Tibial nerve (tissue), 4 donors: ENCODE measurements around the gene MYOZ3. TPM values are rescaled to one million over a fixed set of nuclear protein-coding genes. Genes with fewer than 3 reads are reported as not detected.

Experiments used
- DNase-seq, 2 donors: peaks; one replicate each; pipeline ENCODE4 v3.0.0-alpha.2; 2019; ENCODE audit warnings: low spot score in 2 of 2
- H3K27ac ChIP-seq, 4 donors: fragments of 200-600 bp; sonication (generic) in 3 of 4; one replicate each; pipeline ENCODE4 v1.5.1; 2017 to 2019; ENCODE audit warnings: mild to moderate bottlenecking in 1 of 4
- H3K27me3 ChIP-seq, 2 donors: fragments of 200-600 bp; sonication (generic) in 1 of 2; one replicate each; pipeline versions ENCODE4 v1.5.1 to v1.6.0; 2017 to 2019
- H3K36me3 ChIP-seq, 3 donors: fragments of 200-600 bp; sonication (generic); one replicate each; pipeline ENCODE4 v1.5.1; 2018 to 2019
- H3K4me1 ChIP-seq, 4 donors: fragments of 200-600 bp; sonication (generic) in 3 of 4; one replicate each; pipeline ENCODE4 v1.5.1; 2017 to 2019
- H3K4me3 ChIP-seq, 4 donors: fragments of 200-600 bp; sonication (generic) in 3 of 4; one replicate each; pipeline ENCODE4 v1.5.1; 2017 to 2019; ENCODE audit warnings: mild to moderate bottlenecking in 1 of 4, moderate library complexity in 1 of 4
- H3K9me3 ChIP-seq, 4 donors: fragments of 200-600 bp; sonication (generic) in 3 of 4; one replicate each; pipeline ENCODE4 v1.5.1; 2017 to 2019
- EP300 ChIP-seq, 2 donors: sonication (generic); formaldehyde crosslinking; IDR thresholded peaks; one replicate each; pipeline ENCODE4 v1.6.1; 2017; ENCODE audit warnings: antibody characterized with exemption in 2 of 2, mild to moderate bottlenecking in 1 of 2
- POLR2A ChIP-seq, 2 donors: fragments of 450-650 bp; IDR thresholded peaks; one replicate each; pipeline ENCODE4 v1.6.1; 2017; ENCODE audit warnings: antibody characterized with exemption in 2 of 2, mild to moderate bottlenecking in 2 of 2, moderate library complexity in 2 of 2
- WGBS, 2 donors: methylation state at CpG; one replicate each; pipeline ENCODE4 v1.1.5; 2018; 5-methylcytosine and 5-hydroxymethylcytosine counted together
- total RNA-seq, 4 donors: library from RNA; depleted of rRNA; stranded (reverse); fragments of >200 nt; gene quantifications; one replicate each; pipeline ENCODE4 v1.1.0, GENCODE V29; 2016
- TF ChIP-seq, protein P1 (sequence below), 5 experiments: fragments of 200-600 bp in 3 of 5; fragments of 450-650 bp in 2 of 5; sonication (generic) in 3 of 5; IDR thresholded peaks; one replicate each; pipeline ENCODE4 v1.5.1; 2016 to 2019; ENCODE audit warnings: antibody characterized with exemption in 5 of 5, mild to moderate bottlenecking in 3 of 5, moderate library complexity in 2 of 5

Gene MYOZ3
- total RNA-seq, 4 donors from 2014 or later = 0.30 to 9.0 (median 4.6) TPM

DNA sequence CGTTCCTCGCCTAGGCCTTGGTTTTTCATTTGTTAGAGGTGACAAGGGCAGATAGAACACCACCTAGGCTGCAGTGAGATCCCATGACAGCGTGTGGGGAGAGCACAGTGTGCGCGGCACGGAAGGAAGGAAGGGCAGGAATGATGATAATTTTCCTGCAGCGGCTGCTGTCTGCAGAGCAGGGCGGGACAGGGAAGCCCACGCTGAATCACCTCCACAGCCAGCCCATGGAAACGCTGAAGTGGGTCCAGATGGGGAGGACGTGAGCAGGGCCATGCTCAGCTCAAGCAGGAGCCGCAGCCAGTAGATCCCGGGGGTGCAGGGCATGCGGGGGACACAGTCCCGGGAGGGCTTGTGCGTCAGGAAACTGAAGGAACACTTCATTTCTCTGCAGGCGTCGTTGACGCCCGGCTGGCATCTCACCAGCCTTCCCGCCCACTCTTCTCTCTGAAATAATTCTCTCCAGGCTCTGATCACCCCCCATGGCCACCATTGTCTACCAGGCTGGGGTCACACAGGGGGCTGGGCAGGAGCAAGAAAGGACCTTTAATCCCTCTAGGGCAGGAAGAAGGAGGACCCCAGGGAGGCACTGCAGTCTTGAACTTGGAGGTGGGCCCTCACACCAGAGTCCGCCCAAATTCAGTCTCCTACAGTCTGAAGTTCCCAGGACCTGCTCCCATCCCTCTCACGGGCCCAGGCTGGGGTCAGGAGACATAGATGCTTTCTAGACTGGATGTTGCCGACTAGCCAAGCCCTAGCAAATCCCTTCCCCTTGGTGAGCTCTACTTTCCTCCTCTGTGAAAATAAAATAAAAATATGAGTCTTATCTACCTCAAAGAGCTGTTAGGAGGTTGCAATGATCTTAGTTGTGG lies 41.5 kb upstream of the MYOZ3 start:
- Histone ChIP-seq H3K27ac (peak overlapping the region; percentile 17 to 77 (median 63)), H3K36me3 (no peaks in the 10 kb centered on the region), H3K9me3 (no peaks in the 10 kb centered on the region), H3K27me3 (no peaks in the 10 kb centered on the region), H3K4me1 (peaks cover 0 to 87% (median 56%) of the 10 kb centered on the region in 4 donors), H3K4me3 (no peak overlapping the region)
- 28 to 30% methylated on average over 22 to 24 of the region's 24 CpGs for WGBS, 2 donors
- no peak for DNase-seq
- TF ChIP-seq, protein P1, sequence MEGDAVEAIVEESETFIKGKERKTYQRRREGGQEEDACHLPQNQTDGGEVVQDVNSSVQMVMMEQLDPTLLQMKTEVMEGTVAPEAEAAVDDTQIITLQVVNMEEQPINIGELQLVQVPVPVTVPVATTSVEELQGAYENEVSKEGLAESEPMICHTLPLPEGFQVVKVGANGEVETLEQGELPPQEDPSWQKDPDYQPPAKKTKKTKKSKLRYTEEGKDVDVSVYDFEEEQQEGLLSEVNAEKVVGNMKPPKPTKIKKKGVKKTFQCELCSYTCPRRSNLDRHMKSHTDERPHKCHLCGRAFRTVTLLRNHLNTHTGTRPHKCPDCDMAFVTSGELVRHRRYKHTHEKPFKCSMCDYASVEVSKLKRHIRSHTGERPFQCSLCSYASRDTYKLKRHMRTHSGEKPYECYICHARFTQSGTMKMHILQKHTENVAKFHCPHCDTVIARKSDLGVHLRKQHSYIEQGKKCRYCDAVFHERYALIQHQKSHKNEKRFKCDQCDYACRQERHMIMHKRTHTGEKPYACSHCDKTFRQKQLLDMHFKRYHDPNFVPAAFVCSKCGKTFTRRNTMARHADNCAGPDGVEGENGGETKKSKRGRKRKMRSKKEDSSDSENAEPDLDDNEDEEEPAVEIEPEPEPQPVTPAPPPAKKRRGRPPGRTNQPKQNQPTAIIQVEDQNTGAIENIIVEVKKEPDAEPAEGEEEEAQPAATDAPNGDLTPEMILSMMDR (IDR thresholded peaks at IDR 0.05) = no peak
- peak in 1 of 2 donors; percentile 61 for TF ChIP-seq EP300 (IDR thresholded peaks at IDR 0.05)

- no peaks in the 10 kb centered on the region for H3K9me3 ChIP-seq
- H3K36me3 ChIP-seq = no peaks in the 10 kb centered on the region
- TF ChIP-seq POLR2A (IDR thresholded peaks at IDR 0.05) (no peak), EP300 (IDR thresholded peaks at IDR 0.05) (no peak)
- TF ChIP-seq, protein P1 (IDR thresholded peaks at IDR 0.05) = no peak
- no peaks in the 10 kb centered on the region for H3K27me3 ChIP-seq
- H3K27ac ChIP-seq = peak overlapping the region in 2 of 4 donors; percentile 23 to 96
- peaks cover 0 to 81% (median 43%) of the 10 kb centered on the region in 4 donors for H3K4me1 ChIP-seq
- 71 to 82% methylated on average over 5 of the region's 5 CpGs for WGBS, 2 donors
- no peak for DNase-seq
- H3K4me3 ChIP-seq = no peak overlapping the region
These were observed 39.8 kb upstream of the MYOZ3 start for GRCh38 chr5:150621301-150621700.

DNA sequence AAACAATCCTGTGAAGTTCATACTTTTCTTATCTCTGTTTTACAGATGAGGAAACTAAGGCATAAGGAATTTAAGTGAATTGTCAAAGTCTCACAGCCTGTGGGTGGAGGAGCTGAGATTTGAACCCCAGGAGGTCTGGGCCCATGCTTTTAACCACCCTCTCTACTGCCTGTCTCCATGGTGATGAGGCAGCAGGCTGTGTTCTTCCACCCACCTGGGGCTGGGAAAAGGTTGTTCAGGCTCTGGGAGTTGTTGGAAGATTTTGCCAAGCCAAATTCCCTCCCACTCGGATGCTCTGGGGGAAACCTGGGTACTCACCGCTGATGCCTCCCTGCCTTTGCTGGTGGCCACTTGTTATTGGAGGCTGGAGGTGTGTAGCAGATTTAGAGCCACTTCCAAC lies 38.9 kb upstream of the MYOZ3 start:
- no peak for DNase-seq
- no peaks in the 10 kb centered on the region for H3K9me3 ChIP-seq
- peaks cover 0 to 81% (median 48%) of the 10 kb centered on the region in 4 donors for H3K4me1 ChIP-seq
- 69 to 71% methylated on average over 2 of the region's 2 CpGs for WGBS, 2 donors
- H3K27ac ChIP-seq = peak overlapping the region in 2 of 4 donors; percentile 28 to 96
- H3K27me3 ChIP-seq = no peaks in the 10 kb centered on the region
- no peak overlapping the region for H3K4me3 ChIP-seq
- H3K36me3 ChIP-seq = no peaks in the 10 kb centered on the region
- TF ChIP-seq EP300 (IDR thresholded peaks at IDR 0.05) (no peak), POLR2A (IDR thresholded peaks at IDR 0.05) (no peak)
- TF ChIP-seq, protein P1 (IDR thresholded peaks at IDR 0.05) = no peak

GRCh38 chr5:150623152-150623877 lies 37.7 kb upstream of the MYOZ3 start:
- no peak for DNase-seq
- Histone ChIP-seq H3K4me3 (no peak overlapping the region), H3K36me3 (no peaks in the 10 kb centered on the region), H3K9me3 (no peaks in the 10 kb centered on the region), H3K27ac (peak overlapping the region; percentile 62 to 96 (median 86)), H3K4me1 (peaks cover 0 to 81% (median 53%) of the 10 kb centered on the region in 4 donors), H3K27me3 (no peaks in the 10 kb centered on the region)
- TF ChIP-seq EP300 (IDR thresholded peaks at IDR 0.05) = no peak
- TF ChIP-seq POLR2A (IDR thresholded peaks at IDR 0.05) = no peak
- TF ChIP-seq, protein P1 (IDR thresholded peaks at IDR 0.05) = no peak
- 30% methylated on average over 7 of the region's 7 CpGs for WGBS, 2 donors

DNA sequence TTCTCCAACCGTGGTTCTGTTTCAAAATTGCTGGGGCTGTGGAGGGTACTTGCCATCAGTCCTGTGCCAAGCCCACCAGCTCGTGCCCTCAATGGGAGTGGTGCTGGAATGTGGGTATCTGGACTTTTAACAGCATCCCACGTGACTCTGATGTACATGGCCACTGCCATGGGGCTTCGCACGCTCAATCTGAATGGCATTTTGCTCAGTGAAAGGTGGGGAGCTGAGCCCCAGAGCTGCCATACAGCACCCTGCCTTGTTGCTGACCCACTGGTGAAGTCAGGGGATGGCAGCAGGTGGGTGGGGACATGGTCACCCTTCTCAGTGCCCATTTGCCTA lies 37.2 kb upstream of the MYOZ3 start:
- Histone ChIP-seq H3K4me1 (peaks cover 0 to 80% (median 52%) of the 10 kb centered on the region in 4 donors), H3K9me3 (no peaks in the 10 kb centered on the region), H3K27ac (peak overlapping the region; percentile 62 to 96 (median 86)), H3K27me3 (no peaks in the 10 kb centered on the region), H3K4me3 (peak overlapping the region in 2 of 4 donors; percentile 22 to 91), H3K36me3 (no peaks in the 10 kb centered on the region)
- TF ChIP-seq POLR2A (IDR thresholded peaks at IDR 0.05) (no peak), EP300 (IDR thresholded peaks at IDR 0.05) (no peak)
- no peak for DNase-seq
- 17 to 40% methylated on average over 1 to 5 of the region's 5 CpGs for WGBS, 2 donors
